ENCODE measurements around the gene GPR141.

Gene GPR141

GRCh38 chr7:37738321-37738720 is 54.8 kb downstream of the GPR141 start:
- no peak for DNase-seq

- DNase-seq: no peak
Measured at GRCh38 chr7:37740398-37740797, 56.8 kb downstream of the GPR141 start.

GRCh38 chr7:37741776-37742175 is 58.2 kb downstream of the GPR141 start:
- DNase-seq: no peak

GRCh38 chr7:37751096-37751495 is 67.5 kb downstream of the GPR141 start:
- no peak for DNase-seq

- no peak for DNase-seq
Measured at GRCh38 chr7:37753398-37754050, 70.0 kb downstream of the GPR141 start.

GRCh38 chr7:37756797-37757551 is 73.4 kb downstream of the GPR141 start:
- no peak for DNase-seq

- no peak for DNase-seq
Measured at GRCh38 chr7:37757563-37757962, 74.0 kb downstream of the GPR141 start.

- DNase-seq: no peak
Measured at GRCh38 chr7:37758501-37759045, 75.0 kb downstream of the GPR141 start.

GRCh38 chr7:37759526-37759925 is 76.0 kb downstream of the GPR141 start:
- DNase-seq: no peak

- DNase-seq: no peak
Measured at GRCh38 chr7:37765421-37765829, 81.9 kb downstream of the GPR141 start.

- no peak for DNase-seq
Measured at GRCh38 chr7:37765872-37766525, 82.4 kb downstream of the GPR141 start.

- no peak for DNase-seq
Measured at GRCh38 chr7:37768611-37769010, 85.0 kb downstream of the GPR141 start.

GRCh38 chr7:37769291-37769690 is 85.7 kb downstream of the GPR141 start:
- no peak for DNase-seq

GRCh38 chr7:37769726-37770125 is 86.2 kb downstream of the GPR141 start:
- no peak for DNase-seq

GRCh38 chr7:37770838-37771237 is 87.3 kb downstream of the GPR141 start:
- DNase-seq: no peak

GRCh38 chr7:37771342-37771741 is 87.8 kb downstream of the GPR141 start:
- DNase-seq: no peak

GRCh38 chr7:37771801-37772200 is 88.2 kb downstream of the GPR141 start:
- DNase-seq: no peak

- DNase-seq: no peak
Measured at GRCh38 chr7:37775921-37776320, 92.4 kb downstream of the GPR141 start.

- no peak for DNase-seq
Measured at GRCh38 chr7:37781156-37781555, 97.6 kb downstream of the GPR141 start.

- no peak for DNase-seq
Measured at GRCh38 chr7:37782166-37782565, 98.6 kb downstream of the GPR141 start.

GRCh38 chr7:37784015-37784414 is 100.4 kb downstream of the GPR141 start:
- DNase-seq: no peak

- no peak for DNase-seq
Measured at GRCh38 chr7:37786741-37787569, 103.4 kb downstream of the GPR141 start.

Data from NCI-H1417 treated with DMSO at 0.1 percent for 48 hours (cell line).